ENCODE data around the gene GREB1. TPM values are rescaled to one million over a fixed set of nuclear protein-coding genes. Genes with fewer than 3 reads are reported as not detected.

Gene GREB1
- total RNA-seq, 1 donor from 2014 or later: 0.23 TPM

DNA sequence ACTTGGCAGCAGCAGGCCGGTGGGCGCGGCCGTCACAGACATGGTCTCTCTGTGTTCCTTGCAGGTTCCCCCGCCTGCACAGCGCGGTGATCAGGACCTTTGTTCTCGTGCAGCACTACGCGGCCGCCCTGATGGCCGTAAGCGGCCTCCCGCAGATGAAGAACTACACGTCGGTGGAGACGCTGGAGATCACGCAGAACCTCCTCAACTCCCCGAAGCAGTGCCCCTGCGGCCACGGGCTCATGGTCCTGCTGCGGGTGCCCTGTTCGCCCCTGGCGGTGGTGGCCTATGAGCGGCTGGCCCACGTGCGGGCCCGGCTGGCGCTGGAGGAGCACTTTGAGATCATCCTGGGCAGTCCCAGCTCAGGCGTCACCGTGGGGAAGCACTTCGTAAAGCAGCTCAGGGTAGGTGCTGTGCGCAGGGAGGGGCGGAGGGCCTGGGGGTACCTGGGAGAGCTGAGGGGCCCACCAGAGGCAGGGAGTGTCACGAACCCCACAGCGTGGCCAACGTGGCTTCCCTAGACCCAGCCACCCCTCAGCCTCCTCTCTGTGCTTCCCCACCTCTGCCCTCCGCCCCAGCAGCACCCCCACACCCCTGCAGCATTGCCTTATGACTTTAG, 76.9 kb downstream of the GREB1 start:
- Mint-ChIP-seq H3K9me3 (no peaks in the 10 kb centered on the region), H3K36me3 (ENCODE audit: low read depth) (no peaks in the 10 kb centered on the region), H3K4me1 (ENCODE audit: low read depth) (no peaks in the 10 kb centered on the region), H3K4me3 (ENCODE audit: low read depth) (no peak overlapping the region), H3K27me3 (ENCODE audit: low read depth) (peaks cover 2% of the 10 kb centered on the region), H3K27ac (no peak overlapping the region)
- intact Hi-C loops (cut with micrococcal nuclease): no loop called here
- DNase-seq (ENCODE audit: low spot score): no peak

GRCh38 chr2:11611251-11611650, 77.4 kb downstream of the GREB1 start:
- no peaks in the 10 kb centered on the region for H3K9me3 Mint-ChIP-seq
- intact Hi-C loops (cut with micrococcal nuclease): no loop called here
- H3K27ac Mint-ChIP-seq: no peak overlapping the region

DNA sequence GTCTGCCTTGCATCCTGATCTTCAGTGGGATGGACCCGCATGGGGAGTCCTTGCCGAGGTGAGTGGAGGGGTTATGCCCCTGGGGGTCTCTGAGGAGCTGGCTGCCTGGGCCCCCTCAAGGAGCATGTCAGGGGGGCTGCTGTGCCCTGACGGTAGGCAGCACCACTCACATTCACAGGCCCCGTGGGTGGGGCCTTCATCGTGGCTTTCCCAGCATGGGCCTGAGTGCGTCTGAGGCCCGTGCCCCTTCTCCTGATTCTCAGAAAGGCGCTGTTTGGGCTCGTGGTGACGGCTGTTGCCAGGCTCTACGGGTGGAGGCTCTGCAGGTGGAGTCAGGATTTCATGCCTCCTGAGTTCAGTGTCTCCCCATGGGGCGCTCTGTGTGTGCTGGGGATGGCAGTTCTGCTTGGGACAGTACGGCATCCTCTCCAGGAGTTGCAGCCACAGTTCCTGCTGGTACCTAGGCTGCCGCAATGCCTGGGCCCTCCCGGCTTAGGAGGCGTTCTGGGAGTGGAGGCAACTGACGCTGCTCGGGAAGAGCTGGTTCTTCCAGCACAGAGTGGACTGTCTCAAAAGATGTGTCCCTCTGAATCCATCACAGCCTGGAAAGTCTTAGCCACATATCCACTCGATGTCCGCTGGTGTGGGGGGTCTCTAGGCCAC, 78.8 kb downstream of the GREB1 start:
- H3K4me1 Mint-ChIP-seq (ENCODE audit: low read depth): no peaks in the 10 kb centered on the region
- peaks cover 2% of the 10 kb centered on the region for H3K27me3 Mint-ChIP-seq (ENCODE audit: low read depth)
- no peak overlapping the region for H3K4me3 Mint-ChIP-seq (ENCODE audit: low read depth)
- no peak for DNase-seq (ENCODE audit: low spot score)
- intact Hi-C loops (cut with micrococcal nuclease): no loop called here
- no peaks in the 10 kb centered on the region for H3K9me3 Mint-ChIP-seq
- no peak overlapping the region for H3K27ac Mint-ChIP-seq
- no peaks in the 10 kb centered on the region for H3K36me3 Mint-ChIP-seq (ENCODE audit: low read depth)

More at GRCh38 chr2:11611251-11611650, 77.4 kb downstream of the GREB1 start:
- Mint-ChIP-seq H3K27me3 (ENCODE audit: low read depth) (peaks cover 2% of the 10 kb centered on the region), H3K4me3 (ENCODE audit: low read depth) (no peak overlapping the region), H3K4me1 (ENCODE audit: low read depth) (no peaks in the 10 kb centered on the region), H3K36me3 (ENCODE audit: low read depth) (no peaks in the 10 kb centered on the region)
- no peak for DNase-seq (ENCODE audit: low spot score)

GRCh38 chr2:11613297-11613696, 79.5 kb downstream of the GREB1 start:
- Mint-ChIP-seq H3K27me3 (ENCODE audit: low read depth) (peaks cover under 1% of the 10 kb centered on the region), H3K4me3 (ENCODE audit: low read depth) (no peak overlapping the region), H3K36me3 (ENCODE audit: low read depth) (no peaks in the 10 kb centered on the region), H3K9me3 (no peaks in the 10 kb centered on the region), H3K4me1 (ENCODE audit: low read depth) (no peaks in the 10 kb centered on the region), H3K27ac (no peak overlapping the region)
- intact Hi-C loops (cut with micrococcal nuclease): no loop called here
- DNase-seq (ENCODE audit: low spot score): no peak

DNA sequence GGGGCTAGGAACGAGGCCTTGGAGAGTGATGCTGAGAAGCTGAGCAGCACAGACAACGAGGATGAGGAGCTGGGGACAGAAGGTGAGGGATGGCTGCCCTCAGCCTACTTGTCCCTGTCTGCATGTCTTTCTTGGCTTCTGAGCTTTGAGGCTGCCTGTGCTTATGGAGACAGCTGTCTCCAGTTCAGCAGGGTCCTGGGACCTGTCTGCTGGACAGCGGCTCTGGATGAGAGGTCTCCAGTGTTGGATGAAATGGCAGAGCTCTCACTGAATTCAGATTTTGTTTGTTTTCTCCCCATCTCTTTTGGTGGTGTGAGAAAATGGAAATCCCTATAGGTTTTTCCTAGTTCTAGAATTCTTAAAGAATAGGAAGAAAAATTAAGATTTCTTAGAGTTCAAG, 81.4 kb downstream of the GREB1 start:
- H3K36me3 Mint-ChIP-seq (ENCODE audit: low read depth): no peaks in the 10 kb centered on the region
- intact Hi-C loops (cut with micrococcal nuclease): no loop called here
- DNase-seq (ENCODE audit: low spot score): no peak
- H3K4me3 Mint-ChIP-seq (ENCODE audit: low read depth): no peak overlapping the region
- no peak overlapping the region for H3K27ac Mint-ChIP-seq
- H3K27me3 Mint-ChIP-seq (ENCODE audit: low read depth): no peaks in the 10 kb centered on the region
- no peaks in the 10 kb centered on the region for H3K9me3 Mint-ChIP-seq
- H3K4me1 Mint-ChIP-seq (ENCODE audit: low read depth): no peaks in the 10 kb centered on the region

- Mint-ChIP-seq H3K27me3 (ENCODE audit: low read depth) (no peaks in the 10 kb centered on the region), H3K4me1 (ENCODE audit: low read depth) (no peaks in the 10 kb centered on the region), H3K9me3 (no peaks in the 10 kb centered on the region), H3K4me3 (ENCODE audit: low read depth) (no peak overlapping the region), H3K27ac (no peak overlapping the region), H3K36me3 (ENCODE audit: low read depth) (no peaks in the 10 kb centered on the region)
- intact Hi-C loops (cut with micrococcal nuclease): no loop called here
- DNase-seq (ENCODE audit: low spot score): no peak
These were observed 82.3 kb downstream of the GREB1 start for GRCh38 chr2:11616097-11616687.

- H3K36me3 Mint-ChIP-seq (ENCODE audit: low read depth): no peaks in the 10 kb centered on the region
These were observed 83.1 kb downstream of the GREB1 start for GRCh38 chr2:11616851-11617415.

DNA sequence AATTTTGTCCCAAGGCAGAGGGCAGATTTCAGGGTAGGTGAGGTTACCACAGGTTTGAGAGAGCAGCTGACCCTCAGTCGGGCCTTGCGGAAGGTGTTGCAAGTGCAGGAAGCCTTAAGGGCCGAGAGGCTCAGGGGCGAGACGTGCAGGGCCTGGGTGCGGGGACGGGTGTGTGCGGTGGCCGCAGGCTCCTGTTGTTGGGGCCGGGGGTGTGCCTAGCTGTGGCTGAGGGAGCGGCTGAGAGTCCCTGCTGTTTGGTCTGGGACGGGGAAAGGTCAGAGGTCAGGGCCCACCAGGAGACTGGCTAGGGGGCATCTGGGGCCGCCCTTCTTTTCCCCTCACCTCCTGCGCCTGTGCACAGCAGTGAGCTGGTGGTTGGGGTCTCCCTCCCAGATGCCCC, 83.7 kb downstream of the GREB1 start:
- intact Hi-C loops (cut with micrococcal nuclease): no loop called here
- peaks cover 2% of the 10 kb centered on the region for H3K27me3 Mint-ChIP-seq (ENCODE audit: low read depth)
- H3K9me3 Mint-ChIP-seq: no peaks in the 10 kb centered on the region
- no peaks in the 10 kb centered on the region for H3K4me1 Mint-ChIP-seq (ENCODE audit: low read depth)
- H3K27ac Mint-ChIP-seq: no peak overlapping the region
- no peak for DNase-seq (ENCODE audit: low spot score)
- no peaks in the 10 kb centered on the region for H3K36me3 Mint-ChIP-seq (ENCODE audit: low read depth)
- no peak overlapping the region for H3K4me3 Mint-ChIP-seq (ENCODE audit: low read depth)

More at GRCh38 chr2:11616851-11617415, 83.1 kb downstream of the GREB1 start:
- intact Hi-C loops (cut with micrococcal nuclease): no loop called here
- Mint-ChIP-seq H3K27ac (no peak overlapping the region), H3K9me3 (no peaks in the 10 kb centered on the region), H3K4me1 (ENCODE audit: low read depth) (no peaks in the 10 kb centered on the region), H3K4me3 (ENCODE audit: low read depth) (no peak overlapping the region), H3K27me3 (ENCODE audit: low read depth) (no peaks in the 10 kb centered on the region)
- no peak for DNase-seq (ENCODE audit: low spot score)

- intact Hi-C loops (cut with micrococcal nuclease): no loop called here
- Mint-ChIP-seq H3K27ac (no peak overlapping the region), H3K36me3 (ENCODE audit: low read depth) (no peaks in the 10 kb centered on the region), H3K27me3 (ENCODE audit: low read depth) (peaks cover 2% of the 10 kb centered on the region), H3K4me1 (ENCODE audit: low read depth) (no peaks in the 10 kb centered on the region), H3K4me3 (ENCODE audit: low read depth) (no peak overlapping the region), H3K9me3 (no peaks in the 10 kb centered on the region)
- DNase-seq (ENCODE audit: low spot score): no peak
These were observed 84.3 kb downstream of the GREB1 start for GRCh38 chr2:11617984-11618707.

- H3K4me1 Mint-ChIP-seq (ENCODE audit: low read depth): no peaks in the 10 kb centered on the region
- no peaks in the 10 kb centered on the region for H3K9me3 Mint-ChIP-seq
- no peak overlapping the region for H3K4me3 Mint-ChIP-seq (ENCODE audit: low read depth)
- H3K27me3 Mint-ChIP-seq (ENCODE audit: low read depth): peaks cover 2% of the 10 kb centered on the region
- no peak for DNase-seq (ENCODE audit: low spot score)
- intact Hi-C loops (cut with micrococcal nuclease): no loop called here
- no peak overlapping the region for H3K27ac Mint-ChIP-seq
- H3K36me3 Mint-ChIP-seq (ENCODE audit: low read depth): no peaks in the 10 kb centered on the region
These were observed 84.8 kb downstream of the GREB1 start for GRCh38 chr2:11618708-11619062.

GRCh38 chr2:11621410-11621809, 87.6 kb downstream of the GREB1 start:
- no peaks in the 10 kb centered on the region for H3K36me3 Mint-ChIP-seq (ENCODE audit: low read depth)
- no peaks in the 10 kb centered on the region for H3K9me3 Mint-ChIP-seq
- H3K4me1 Mint-ChIP-seq (ENCODE audit: low read depth): no peaks in the 10 kb centered on the region
- DNase-seq (ENCODE audit: low spot score): no peak
- no peak overlapping the region for H3K27ac Mint-ChIP-seq
- intact Hi-C loops (cut with micrococcal nuclease): no loop called here
- no peak overlapping the region for H3K4me3 Mint-ChIP-seq (ENCODE audit: low read depth)
- peaks cover 2% of the 10 kb centered on the region for H3K27me3 Mint-ChIP-seq (ENCODE audit: low read depth)

GRCh38 chr2:11622611-11623010, 88.8 kb downstream of the GREB1 start:
- Mint-ChIP-seq H3K27me3 (ENCODE audit: low read depth) (peaks cover 2% of the 10 kb centered on the region), H3K9me3 (no peaks in the 10 kb centered on the region), H3K4me3 (ENCODE audit: low read depth) (no peak overlapping the region)

GRCh38 chr2:11624893-11625292, 91.0 kb downstream of the GREB1 start:
- Mint-ChIP-seq H3K9me3 (no peaks in the 10 kb centered on the region), H3K27ac (no peak overlapping the region), H3K4me3 (ENCODE audit: low read depth) (no peak overlapping the region), H3K36me3 (ENCODE audit: low read depth) (no peaks in the 10 kb centered on the region), H3K4me1 (ENCODE audit: low read depth) (no peaks in the 10 kb centered on the region), H3K27me3 (ENCODE audit: low read depth) (peaks cover 2% of the 10 kb centered on the region)
- intact Hi-C loops (cut with micrococcal nuclease): no loop called here
- DNase-seq (ENCODE audit: low spot score): no peak

More at GRCh38 chr2:11622611-11623010, 88.8 kb downstream of the GREB1 start:
- H3K4me1 Mint-ChIP-seq (ENCODE audit: low read depth): no peaks in the 10 kb centered on the region
- H3K36me3 Mint-ChIP-seq (ENCODE audit: low read depth): no peaks in the 10 kb centered on the region
- no peak for DNase-seq (ENCODE audit: low spot score)
- intact Hi-C loops (cut with micrococcal nuclease): no loop called here
- H3K27ac Mint-ChIP-seq: no peak overlapping the region
